AG10803 (cell line): ENCODE measurements around the gene RBM23.

Experiments
- DNase-seq: peaks from one replicate; pipeline ENCODE4 v3.0.0; 2010; ENCODE audit warnings: low read depth
- H3K4me3 ChIP-seq: 2 replicates; pipeline ENCODE4 v1.5.1; 2011; ENCODE audit warnings: mild to moderate bottlenecking, low read length, control low read depth
- TF ChIP-seq, protein P1 (sequence below): conservative IDR thresholded peaks from 2 replicates; pipeline ENCODE4 v1.5.1; 2011; ENCODE audit warnings: mild to moderate bottlenecking, low read length, control low read depth, inconsistent platforms

Gene RBM23

DNA sequence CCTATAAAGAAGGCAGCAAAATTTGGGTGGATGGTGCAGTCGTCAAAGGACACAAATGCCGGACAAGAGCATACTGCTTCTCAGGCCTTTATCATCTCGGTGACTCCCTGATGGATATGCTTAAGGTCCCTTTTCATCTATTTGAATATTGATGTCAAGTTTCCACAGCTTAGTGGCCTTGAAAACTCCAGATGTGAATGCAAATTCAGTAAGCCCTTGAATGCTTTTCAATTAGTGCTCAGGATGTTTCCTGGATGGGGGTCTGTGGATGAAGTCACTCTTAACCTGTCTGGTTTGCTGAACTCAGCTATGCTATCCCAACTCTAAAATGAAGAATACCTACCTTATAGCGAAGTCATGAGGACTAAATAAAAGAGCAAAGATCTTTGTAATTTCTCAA, 25.2 kb downstream of the RBM23 start:
- DNase-seq = no peak
- H3K4me3 ChIP-seq = no peak overlapping the region
- TF ChIP-seq, protein P1, sequence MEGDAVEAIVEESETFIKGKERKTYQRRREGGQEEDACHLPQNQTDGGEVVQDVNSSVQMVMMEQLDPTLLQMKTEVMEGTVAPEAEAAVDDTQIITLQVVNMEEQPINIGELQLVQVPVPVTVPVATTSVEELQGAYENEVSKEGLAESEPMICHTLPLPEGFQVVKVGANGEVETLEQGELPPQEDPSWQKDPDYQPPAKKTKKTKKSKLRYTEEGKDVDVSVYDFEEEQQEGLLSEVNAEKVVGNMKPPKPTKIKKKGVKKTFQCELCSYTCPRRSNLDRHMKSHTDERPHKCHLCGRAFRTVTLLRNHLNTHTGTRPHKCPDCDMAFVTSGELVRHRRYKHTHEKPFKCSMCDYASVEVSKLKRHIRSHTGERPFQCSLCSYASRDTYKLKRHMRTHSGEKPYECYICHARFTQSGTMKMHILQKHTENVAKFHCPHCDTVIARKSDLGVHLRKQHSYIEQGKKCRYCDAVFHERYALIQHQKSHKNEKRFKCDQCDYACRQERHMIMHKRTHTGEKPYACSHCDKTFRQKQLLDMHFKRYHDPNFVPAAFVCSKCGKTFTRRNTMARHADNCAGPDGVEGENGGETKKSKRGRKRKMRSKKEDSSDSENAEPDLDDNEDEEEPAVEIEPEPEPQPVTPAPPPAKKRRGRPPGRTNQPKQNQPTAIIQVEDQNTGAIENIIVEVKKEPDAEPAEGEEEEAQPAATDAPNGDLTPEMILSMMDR = no peak

DNA sequence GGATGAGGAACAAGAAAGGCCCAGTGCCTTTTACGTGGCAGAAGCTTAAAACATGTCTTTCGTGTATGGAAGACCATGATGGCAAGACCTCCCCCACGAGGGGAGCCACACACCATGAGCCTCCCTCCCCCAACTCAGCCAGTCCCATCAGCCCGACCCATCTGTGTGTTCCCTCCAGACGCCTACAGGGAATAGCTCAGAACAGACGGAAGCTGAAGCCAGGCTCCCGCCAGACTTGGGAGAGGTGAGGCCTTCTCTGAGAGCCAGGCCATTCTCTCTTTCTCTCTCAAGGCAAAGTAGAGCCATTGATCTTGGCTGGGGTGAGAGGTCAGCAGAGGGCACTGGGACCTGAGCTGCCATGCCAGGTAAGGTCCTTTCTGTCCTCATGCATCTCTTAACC, 26.5 kb downstream of the RBM23 start:
- H3K4me3 ChIP-seq = no peak overlapping the region
- TF ChIP-seq, protein P1 = no peak
- no peak for DNase-seq

DNA sequence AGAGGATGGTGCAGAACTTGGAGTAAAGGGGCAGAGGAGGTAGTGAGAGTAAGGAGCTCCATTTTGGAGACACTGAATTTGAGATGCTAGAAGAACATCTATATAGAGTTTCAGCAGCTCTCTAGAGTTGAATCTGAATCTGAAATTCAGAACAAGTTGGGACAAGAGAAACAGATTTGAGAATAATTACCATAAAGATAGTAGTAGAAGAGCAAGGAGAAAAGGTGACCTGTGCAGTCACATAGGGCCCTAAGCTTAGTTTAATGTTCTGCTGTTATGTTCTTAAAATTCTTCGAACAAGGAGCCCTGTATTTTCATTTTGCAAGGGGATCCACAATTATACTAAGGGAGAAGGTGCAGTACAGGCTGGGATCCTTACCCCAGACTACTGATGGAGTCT, 28.5 kb downstream of the RBM23 start:
- TF ChIP-seq, protein P1 = no peak
- no peak for DNase-seq
- no peak overlapping the region for H3K4me3 ChIP-seq

DNA sequence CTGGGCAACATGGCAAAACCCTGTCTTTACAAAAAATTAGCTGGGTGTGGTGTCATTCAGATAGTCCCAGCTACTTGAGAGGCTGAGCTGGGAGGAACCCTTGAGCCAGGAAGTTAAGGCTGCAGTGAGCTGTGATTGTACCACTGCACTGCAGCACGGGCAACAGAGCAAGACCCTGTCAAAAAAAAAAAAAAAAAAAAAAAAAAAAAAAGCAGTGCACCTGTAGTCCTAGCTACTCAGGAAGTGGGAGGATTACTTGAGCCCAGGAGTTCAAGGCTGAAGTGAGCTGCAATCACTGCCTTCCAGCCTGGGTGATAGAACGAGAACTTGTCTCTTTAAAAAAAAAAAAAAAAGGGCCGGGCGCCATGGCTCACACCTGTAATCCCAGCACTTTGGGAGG, 30.3 kb downstream of the RBM23 start:
- TF ChIP-seq, protein P1 = no peak
- H3K4me3 ChIP-seq = no peak overlapping the region
- DNase-seq = no peak

DNA sequence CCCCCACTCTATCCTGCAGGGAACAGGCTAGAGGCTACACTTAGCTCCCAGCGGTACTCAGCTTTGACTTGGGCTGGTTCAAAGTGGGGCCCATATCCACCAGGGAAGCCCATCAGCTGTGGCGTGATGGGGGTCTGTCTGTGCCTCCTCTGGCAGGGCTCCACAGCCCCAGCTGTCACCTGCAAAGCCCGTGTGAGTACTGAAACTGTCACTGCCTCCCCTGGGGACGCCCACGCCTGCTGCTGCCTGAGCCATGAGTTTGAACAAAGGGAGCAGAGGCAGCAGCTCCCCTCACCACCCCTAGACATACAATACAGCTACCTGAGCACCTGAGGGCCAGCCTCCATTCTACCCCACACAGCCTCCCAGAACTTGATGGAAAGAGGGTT, 31.0 kb downstream of the RBM23 start:
- no peak for DNase-seq
- TF ChIP-seq, protein P1 = no peak
- peak overlapping the region; percentile 71 for H3K4me3 ChIP-seq

DNA sequence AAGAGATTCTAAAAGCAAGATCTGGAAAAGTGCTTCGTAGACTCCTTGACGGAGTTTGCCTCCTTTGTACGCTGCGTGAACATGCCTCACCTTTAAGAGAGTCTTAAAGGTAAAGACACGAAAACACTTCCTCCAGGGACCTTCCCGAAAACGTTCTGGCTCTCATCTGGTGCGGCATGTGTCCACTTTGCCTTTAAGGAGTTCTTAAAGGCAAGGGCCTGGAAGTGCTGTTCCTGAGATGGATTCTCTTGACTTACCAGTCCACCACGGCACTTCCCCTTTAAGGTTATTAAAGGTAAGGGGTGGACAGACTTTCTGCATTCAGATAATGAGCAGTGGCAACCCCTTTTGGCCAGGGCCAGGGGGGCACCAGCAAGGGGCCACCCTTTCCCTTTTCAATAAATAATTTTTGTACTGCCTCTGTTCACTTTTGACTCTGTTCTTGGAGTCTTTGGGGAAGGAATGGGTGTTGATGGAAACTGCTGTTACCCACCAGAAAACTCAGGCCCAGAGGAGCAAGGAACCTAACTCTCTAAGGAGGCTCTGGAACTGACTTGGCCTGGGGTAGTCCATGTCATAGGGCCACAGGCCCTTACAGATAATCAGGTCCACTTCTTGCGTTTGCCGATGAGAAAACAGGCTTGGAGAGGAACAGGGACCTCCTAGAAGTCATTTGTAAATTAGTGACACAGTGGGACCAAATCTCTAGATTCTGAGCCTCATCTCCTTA, 31.5 kb downstream of the RBM23 start:
- TF ChIP-seq, protein P1 = no peak
- H3K4me3 ChIP-seq = peak overlapping the region; percentile 71
- peak; percentile 66 for DNase-seq

DNA sequence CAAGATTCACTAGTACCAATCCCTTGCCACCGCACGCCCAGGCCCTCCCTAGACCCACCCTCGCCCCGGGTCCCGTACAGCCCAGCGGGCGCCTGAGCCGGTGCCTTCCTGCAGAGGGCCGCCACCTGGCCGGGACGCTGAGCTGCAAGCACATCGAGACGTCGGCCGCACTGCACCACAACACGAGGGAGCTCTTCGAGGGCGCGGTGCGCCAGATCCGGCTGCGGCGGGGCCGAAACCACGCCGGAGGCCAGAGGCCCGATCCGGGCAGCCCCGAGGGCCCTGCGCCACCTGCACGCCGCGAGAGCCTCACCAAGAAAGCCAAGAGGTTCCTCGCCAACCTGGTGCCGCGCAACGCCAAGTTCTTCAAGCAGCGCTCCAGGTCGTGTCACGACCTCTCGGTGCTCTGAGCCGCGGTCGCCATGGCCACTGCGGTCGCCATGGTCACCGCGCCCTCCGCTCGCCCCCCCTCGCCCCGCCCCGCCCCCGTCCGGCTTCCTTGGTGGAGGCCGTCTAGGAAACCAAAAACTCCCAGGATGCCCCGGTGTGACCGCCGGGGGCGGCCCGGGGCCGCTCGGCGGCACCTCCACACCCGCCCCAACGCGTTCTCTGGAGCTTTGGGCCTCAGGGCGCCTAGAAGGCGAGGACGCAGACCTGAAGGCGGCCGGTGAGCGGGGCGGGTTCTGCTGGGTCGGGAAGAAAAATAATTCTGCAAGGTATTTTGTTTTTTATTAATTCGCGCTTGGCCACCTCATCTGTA, 32.3 kb downstream of the RBM23 start:
- H3K4me3 ChIP-seq = peak overlapping the region; percentile 71
- TF ChIP-seq, protein P1 = no peak
- peak; percentile 59 for DNase-seq
